Breast epithelium (tissue), 3 donors: Measurements from ENCODE around the gene SPINT1.

Experiments
- POLR2AphosphoS5 ChIP-seq, 3 donors: sonication (generic); formaldehyde crosslinking; IDR thresholded peaks; one replicate each; pipeline ENCODE4 v1.6.1; 2017; ENCODE audit warnings: antibody characterized with exemption in 3 of 3
- TF ChIP-seq, protein P1 (sequence below), 3 donors: fragments of 450-650 bp; IDR thresholded peaks; one replicate each; pipeline ENCODE4 v1.5.1; 2016 to 2017; ENCODE audit warnings: antibody characterized with exemption in 3 of 3, mild to moderate bottlenecking in 3 of 3, moderate library complexity in 3 of 3

DNA sequence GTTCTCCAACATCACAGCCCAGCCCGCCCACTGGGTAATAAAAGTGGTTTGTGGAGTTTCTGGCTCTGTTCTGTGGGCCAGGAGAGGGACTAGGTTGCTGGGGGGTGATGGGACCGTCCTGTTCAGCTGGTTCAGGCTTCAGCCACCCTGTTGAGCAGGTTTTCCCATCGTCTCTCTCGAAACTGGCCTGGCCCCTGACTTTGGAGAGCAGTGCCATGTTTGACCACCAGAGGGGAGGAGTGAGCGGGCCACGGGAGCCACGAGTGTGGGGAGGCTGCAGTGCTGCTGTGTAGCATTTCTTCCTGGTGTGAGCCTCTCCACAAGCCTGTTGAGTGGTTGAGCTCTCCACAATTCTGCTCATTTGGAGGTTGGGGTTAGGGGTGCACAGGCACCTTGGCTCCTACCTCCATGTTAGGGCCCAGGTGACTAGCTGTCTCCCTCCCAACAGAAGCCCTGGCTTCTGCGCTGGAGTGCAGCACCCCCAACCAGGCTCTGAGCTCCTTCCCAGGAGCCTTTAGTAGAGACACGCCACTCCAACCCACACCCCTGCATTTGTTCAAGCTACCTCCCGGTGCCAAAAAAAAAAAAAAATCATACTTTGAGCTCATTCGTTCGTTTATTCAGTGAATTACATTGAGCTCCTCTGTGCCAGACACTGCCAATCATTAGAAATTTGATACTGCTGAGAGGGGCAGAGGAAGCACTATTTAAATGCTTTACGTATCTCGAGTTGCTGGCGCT lies 13.9 kb downstream of the SPINT1 start:
- TF ChIP-seq, protein P1, sequence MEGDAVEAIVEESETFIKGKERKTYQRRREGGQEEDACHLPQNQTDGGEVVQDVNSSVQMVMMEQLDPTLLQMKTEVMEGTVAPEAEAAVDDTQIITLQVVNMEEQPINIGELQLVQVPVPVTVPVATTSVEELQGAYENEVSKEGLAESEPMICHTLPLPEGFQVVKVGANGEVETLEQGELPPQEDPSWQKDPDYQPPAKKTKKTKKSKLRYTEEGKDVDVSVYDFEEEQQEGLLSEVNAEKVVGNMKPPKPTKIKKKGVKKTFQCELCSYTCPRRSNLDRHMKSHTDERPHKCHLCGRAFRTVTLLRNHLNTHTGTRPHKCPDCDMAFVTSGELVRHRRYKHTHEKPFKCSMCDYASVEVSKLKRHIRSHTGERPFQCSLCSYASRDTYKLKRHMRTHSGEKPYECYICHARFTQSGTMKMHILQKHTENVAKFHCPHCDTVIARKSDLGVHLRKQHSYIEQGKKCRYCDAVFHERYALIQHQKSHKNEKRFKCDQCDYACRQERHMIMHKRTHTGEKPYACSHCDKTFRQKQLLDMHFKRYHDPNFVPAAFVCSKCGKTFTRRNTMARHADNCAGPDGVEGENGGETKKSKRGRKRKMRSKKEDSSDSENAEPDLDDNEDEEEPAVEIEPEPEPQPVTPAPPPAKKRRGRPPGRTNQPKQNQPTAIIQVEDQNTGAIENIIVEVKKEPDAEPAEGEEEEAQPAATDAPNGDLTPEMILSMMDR (IDR thresholded peaks at IDR 0.05): peak; percentile 91 to 99 (median 98)
- TF ChIP-seq POLR2AphosphoS5 (IDR thresholded peaks at IDR 0.05): peak; percentile 31 to 79 (median 45)
